HEK293T (cell line): ENCODE data around the gene COQ8B.

ENCODE experiments used
- ARNT ChIP-seq: fragments of 450-650 bp; IDR thresholded peaks from 2 replicates; pipeline ENCODE4 v1.6.1; 2017; ENCODE audit warnings: mild to moderate bottlenecking
- BHLHE40 ChIP-seq: fragments of 450-650 bp; IDR thresholded peaks from 2 replicates; pipeline ENCODE4 v1.6.1; 2016; ENCODE audit warnings: mild to moderate bottlenecking, moderate library complexity, borderline replicate concordance
- FOXM1 ChIP-seq: fragments of 450-650 bp; IDR thresholded peaks from 2 replicates; pipeline ENCODE4 v1.6.1; 2017; ENCODE audit warnings: mild to moderate bottlenecking, borderline replicate concordance
- SP1 ChIP-seq: fragments of 450-650 bp; IDR thresholded peaks from 2 replicates; pipeline ENCODE4 v1.6.1; 2017

DNA sequence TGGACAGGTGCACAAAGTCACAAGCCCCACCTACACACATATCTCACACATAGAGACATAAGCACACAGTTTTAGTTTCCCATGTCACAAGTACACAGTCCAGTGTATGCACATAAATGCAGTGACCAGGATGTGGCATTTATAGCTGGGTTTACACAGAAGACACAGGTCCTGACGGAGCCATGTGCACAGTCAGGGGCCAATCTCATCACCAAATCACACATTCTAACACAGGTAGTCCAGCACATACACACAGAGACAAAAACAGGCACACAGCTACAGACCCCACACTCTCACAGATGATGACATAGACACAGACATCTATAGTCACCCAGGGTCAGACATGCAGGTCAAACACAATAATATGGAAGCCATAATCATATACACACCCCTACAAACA, 28.4 kb downstream of the COQ8B start:
- TF ChIP-seq SP1: no peak
- no peak for TF ChIP-seq FOXM1
- no peak for TF ChIP-seq BHLHE40
- no peak for TF ChIP-seq ARNT
